Measurements from ENCODE around the gene KIFC1. TPM values are rescaled to one million over a fixed set of nuclear protein-coding genes. Genes with fewer than 3 reads are reported as not detected.

The KIFC1 gene
- total and polyA plus RNA-seq, 2 donors (not counting 1 experiment from before 2014, with no cell fraction given) = 5.3 to 8.0 TPM

DNA sequence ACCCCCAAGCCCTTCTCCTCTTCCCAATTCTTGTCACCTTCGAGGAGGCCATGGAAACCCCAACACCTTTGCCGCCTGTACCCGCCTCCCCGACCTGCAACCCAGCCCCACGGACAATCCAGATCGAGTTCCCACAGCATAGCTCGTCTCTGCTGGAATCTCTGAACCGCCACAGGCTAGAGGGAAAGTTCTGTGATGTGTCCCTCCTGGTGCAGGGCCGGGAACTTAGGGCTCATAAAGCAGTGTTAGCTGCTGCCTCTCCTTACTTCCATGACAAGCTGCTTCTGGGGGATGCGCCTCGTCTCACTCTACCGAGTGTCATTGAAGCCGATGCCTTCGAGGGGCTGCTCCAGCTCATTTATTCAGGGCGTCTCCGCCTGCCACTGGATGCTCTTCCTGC, 63.4 kb downstream of the KIFC1 start:
- DNase-seq (ENCODE audit: low read depth in 2 of 2) = no peak
- peaks cover 9% of the 10 kb centered on the region for H3K79me2 ChIP-seq (ENCODE audit: control insufficient read depth, insufficient read depth, low read length)

DNA sequence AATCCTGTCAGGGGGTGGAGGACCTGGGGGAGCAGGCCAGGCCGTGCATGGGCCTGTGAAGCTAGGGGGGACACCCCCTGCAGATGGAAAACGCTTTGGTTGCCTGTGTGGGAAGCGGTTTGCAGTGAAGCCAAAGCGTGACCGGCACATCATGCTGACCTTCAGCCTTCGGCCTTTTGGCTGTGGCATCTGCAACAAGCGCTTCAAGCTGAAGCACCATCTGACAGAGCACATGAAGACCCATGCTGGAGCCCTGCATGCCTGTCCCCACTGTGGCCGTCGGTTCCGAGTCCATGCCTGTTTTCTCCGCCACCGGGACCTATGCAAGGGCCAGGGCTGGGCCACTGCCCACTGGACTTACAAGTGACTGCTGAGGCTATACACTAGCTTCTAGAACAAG, 64.5 kb downstream of the KIFC1 start:
- Histone ChIP-seq H3K27me3 (ENCODE audit: control insufficient read depth, insufficient read depth, low read length) (no peaks in the 10 kb centered on the region), H3K36me3 (ENCODE audit: control insufficient read depth, insufficient read depth, low read length) (peaks cover 7% of the 10 kb centered on the region), H3K4me3 (replicated peaks in 1 of 4; ENCODE audit: control extremely low read depth in 1 of 4, insufficient read depth in 1 of 4, low read depth in 3 of 4, low read length in 4 of 4) (no peak overlapping the region), H3K4me2 (ENCODE audit: extremely low read depth, insufficient read depth, low read length) (no peak overlapping the region), H3K27ac (ENCODE audit: insufficient read depth, low read length) (no peak overlapping the region), H4K20me1 (ENCODE audit: control insufficient read depth, extremely low read depth, insufficient read depth, low read length) (no peaks in the 10 kb centered on the region), H3K9me3 (ENCODE audit: control insufficient read depth, insufficient read depth, low read depth, low read length) (no peaks in the 10 kb centered on the region), H3K4me1 (ENCODE audit: control insufficient read depth, extremely low read depth, insufficient read depth, low read length) (peaks cover 2% of the 10 kb centered on the region), H3K9ac (ENCODE audit: insufficient read depth, low read length) (no peak overlapping the region), H2AFZ (ENCODE audit: low read length) (no peak overlapping the region), H3K79me2 (ENCODE audit: control insufficient read depth, insufficient read depth, low read length) (peaks cover 9% of the 10 kb centered on the region)
- TF ChIP-seq, protein P1, sequence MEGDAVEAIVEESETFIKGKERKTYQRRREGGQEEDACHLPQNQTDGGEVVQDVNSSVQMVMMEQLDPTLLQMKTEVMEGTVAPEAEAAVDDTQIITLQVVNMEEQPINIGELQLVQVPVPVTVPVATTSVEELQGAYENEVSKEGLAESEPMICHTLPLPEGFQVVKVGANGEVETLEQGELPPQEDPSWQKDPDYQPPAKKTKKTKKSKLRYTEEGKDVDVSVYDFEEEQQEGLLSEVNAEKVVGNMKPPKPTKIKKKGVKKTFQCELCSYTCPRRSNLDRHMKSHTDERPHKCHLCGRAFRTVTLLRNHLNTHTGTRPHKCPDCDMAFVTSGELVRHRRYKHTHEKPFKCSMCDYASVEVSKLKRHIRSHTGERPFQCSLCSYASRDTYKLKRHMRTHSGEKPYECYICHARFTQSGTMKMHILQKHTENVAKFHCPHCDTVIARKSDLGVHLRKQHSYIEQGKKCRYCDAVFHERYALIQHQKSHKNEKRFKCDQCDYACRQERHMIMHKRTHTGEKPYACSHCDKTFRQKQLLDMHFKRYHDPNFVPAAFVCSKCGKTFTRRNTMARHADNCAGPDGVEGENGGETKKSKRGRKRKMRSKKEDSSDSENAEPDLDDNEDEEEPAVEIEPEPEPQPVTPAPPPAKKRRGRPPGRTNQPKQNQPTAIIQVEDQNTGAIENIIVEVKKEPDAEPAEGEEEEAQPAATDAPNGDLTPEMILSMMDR (conservative IDR thresholded peaks at IDR 0.05 in 1 of 2, IDR thresholded peaks at IDR 0.05 in 1 of 2; ENCODE audit: low read depth in 1 of 2, low read length in 2 of 2) = no peak
- no peak for TF ChIP-seq EZH2 (IDR thresholded peaks at IDR 0.05; ENCODE audit: low read length, missing control alignments)
- no peak for DNase-seq (ENCODE audit: low read depth in 2 of 2)

More for the DNA sequence above, 63.4 kb downstream of the KIFC1 start:
- TF ChIP-seq, protein P1 (conservative IDR thresholded peaks at IDR 0.05 in 1 of 2, IDR thresholded peaks at IDR 0.05 in 1 of 2; ENCODE audit: low read depth in 1 of 2, low read length in 2 of 2) = no peak
- TF ChIP-seq EZH2 (IDR thresholded peaks at IDR 0.05; ENCODE audit: low read length, missing control alignments) = no peak
- peak overlapping the region; percentile 86 for H2AFZ ChIP-seq (ENCODE audit: low read length)
- peaks cover 2% of the 10 kb centered on the region for H3K4me1 ChIP-seq (ENCODE audit: control insufficient read depth, extremely low read depth, insufficient read depth, low read length)
- no peaks in the 10 kb centered on the region for H4K20me1 ChIP-seq (ENCODE audit: control insufficient read depth, extremely low read depth, insufficient read depth, low read length)
- H3K27ac ChIP-seq (ENCODE audit: insufficient read depth, low read length) = peak overlapping the region; percentile 32
- H3K4me3 ChIP-seq (replicated peaks in 1 of 4; ENCODE audit: control extremely low read depth in 1 of 4, insufficient read depth in 1 of 4, low read depth in 3 of 4, low read length in 4 of 4) = peak overlapping the region; percentile 72 to 97 (median 90)
- peaks cover 7% of the 10 kb centered on the region for H3K36me3 ChIP-seq (ENCODE audit: control insufficient read depth, insufficient read depth, low read length)
- H3K27me3 ChIP-seq (ENCODE audit: control insufficient read depth, insufficient read depth, low read length) = no peaks in the 10 kb centered on the region
- peak overlapping the region; percentile 98 for H3K4me2 ChIP-seq (ENCODE audit: extremely low read depth, insufficient read depth, low read length)
- H3K9ac ChIP-seq (ENCODE audit: insufficient read depth, low read length) = peak overlapping the region; percentile 71
- H3K9me3 ChIP-seq (ENCODE audit: control insufficient read depth, insufficient read depth, low read depth, low read length) = no peaks in the 10 kb centered on the region

DNA sequence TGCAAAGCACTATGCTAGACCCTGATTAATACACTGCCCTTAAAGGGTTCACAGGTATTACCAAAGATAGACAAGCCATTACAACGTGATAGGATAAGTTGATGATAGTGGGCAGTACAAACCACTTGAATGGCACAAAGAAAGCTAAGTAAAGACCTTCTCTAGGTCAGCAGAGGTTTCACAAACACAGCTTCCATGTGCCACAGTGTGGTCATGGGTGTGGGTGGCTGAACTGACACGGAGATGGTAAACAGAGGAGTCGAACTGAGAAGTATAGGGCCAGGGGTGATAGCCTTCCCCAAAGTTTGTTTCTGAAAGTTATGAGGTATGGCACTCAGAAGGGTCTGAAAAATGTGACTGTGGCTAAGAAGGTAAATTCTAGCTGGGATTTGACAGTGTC, 67.1 kb downstream of the KIFC1 start:
- no peak for TF ChIP-seq EZH2 (IDR thresholded peaks at IDR 0.05; ENCODE audit: low read length, missing control alignments)
- TF ChIP-seq, protein P1 (conservative IDR thresholded peaks at IDR 0.05 in 1 of 2, IDR thresholded peaks at IDR 0.05 in 1 of 2; ENCODE audit: low read depth in 1 of 2, low read length in 2 of 2) = no peak
- no peak for DNase-seq (ENCODE audit: low read depth in 2 of 2)
- Histone ChIP-seq H3K27ac (ENCODE audit: insufficient read depth, low read length) (no peak overlapping the region), H3K9me3 (ENCODE audit: control insufficient read depth, insufficient read depth, low read depth, low read length) (no peaks in the 10 kb centered on the region), H2AFZ (ENCODE audit: low read length) (no peak overlapping the region), H3K4me1 (ENCODE audit: control insufficient read depth, extremely low read depth, insufficient read depth, low read length) (peaks cover 2% of the 10 kb centered on the region), H3K36me3 (ENCODE audit: control insufficient read depth, insufficient read depth, low read length) (peaks cover 6% of the 10 kb centered on the region), H3K27me3 (ENCODE audit: control insufficient read depth, insufficient read depth, low read length) (no peaks in the 10 kb centered on the region), H3K4me3 (replicated peaks in 1 of 4; ENCODE audit: control extremely low read depth in 1 of 4, insufficient read depth in 1 of 4, low read depth in 3 of 4, low read length in 4 of 4) (no peak overlapping the region), H3K79me2 (ENCODE audit: control insufficient read depth, insufficient read depth, low read length) (peaks cover 9% of the 10 kb centered on the region), H4K20me1 (ENCODE audit: control insufficient read depth, extremely low read depth, insufficient read depth, low read length) (no peaks in the 10 kb centered on the region), H3K9ac (ENCODE audit: insufficient read depth, low read length) (no peak overlapping the region), H3K4me2 (ENCODE audit: extremely low read depth, insufficient read depth, low read length) (no peak overlapping the region)
